HepG2 (cell line): ENCODE measurements around the gene NCF2. TPM values are rescaled to one million over a fixed set of nuclear protein-coding genes. Genes with fewer than 3 reads are reported as not detected.

Source experiments
- FOXA3 ChIP-seq: IDR thresholded peaks from 2 replicates; pipeline ENCODE4 v1.6.1; 2016; ENCODE audit warnings: missing genetic modification reagents, missing compliant biosample characterization
- HMGXB4 ChIP-seq, 2 experiments: sonication (generic) in 1 of 2; formaldehyde crosslinking in 1 of 2; IDR thresholded peaks; 2 replicates each; pipeline versions ENCODE4 v1.4.0 to v1.6.1; 2018 to 2020; ENCODE audit warnings: missing genetic modification reagents in 2 of 2, borderline replicate concordance in 1 of 2, low read depth in 1 of 2, mild to moderate bottlenecking in 1 of 2, missing biosample characterization in 1 of 2
- IKZF5 ChIP-seq: IDR thresholded peaks from 2 replicates; pipeline ENCODE4 v1.6.1; 2018; ENCODE audit warnings: missing genetic modification reagents, mild to moderate bottlenecking, missing compliant biosample characterization
- MAX ChIP-seq: IDR thresholded peaks from 2 replicates; pipeline ENCODE4 v1.6.1; 2012; ENCODE audit warnings: inconsistent platforms
- PRDM10 ChIP-seq: sonication (generic); formaldehyde crosslinking; IDR thresholded peaks from 2 replicates; pipeline ENCODE4 v1.4.0; 2020; ENCODE audit warnings: low read depth, missing genetic modification reagents
- REL ChIP-seq: sonication (generic); formaldehyde crosslinking; conservative IDR thresholded peaks from 2 replicates; pipeline ENCODE4 v1.8.0; 2022; ENCODE audit warnings: mild to moderate bottlenecking, missing genetic modification reagents, moderate library complexity
- SNRNP70 ChIP-seq: fragments of 200-400 bp; formaldehyde crosslinking; IDR thresholded peaks from 2 replicates; pipeline ENCODE4 v1.6.1; 2017; ENCODE audit warnings: mild to moderate bottlenecking, low read depth, low read length, moderate library complexity
- SP2 ChIP-seq: sonication (generic); formaldehyde crosslinking; IDR thresholded peaks from 2 replicates; pipeline ENCODE4 v1.5.1; 2020; ENCODE audit warnings: mild to moderate bottlenecking, missing genetic modification reagents
- XRCC5 ChIP-seq: fragments of 200-400 bp; formaldehyde crosslinking; optimal IDR thresholded peaks from 2 replicates; pipeline ENCODE3; 2017; ENCODE audit warnings: mild to moderate bottlenecking, low read length
- ZKSCAN1 ChIP-seq: fragments of 150-350 bp; IDR thresholded peaks from 2 replicates; pipeline ENCODE4 v1.6.1; 2014; ENCODE audit warnings: low read length
- ZNF136 ChIP-seq: sonication (generic); formaldehyde crosslinking; IDR thresholded peaks from 2 replicates; pipeline ENCODE4 v1.8.1; 2022; ENCODE audit warnings: low read depth, mild to moderate bottlenecking, moderate library complexity, missing genetic modification reagents
- ZNF225 ChIP-seq: sonication (generic); formaldehyde crosslinking; IDR thresholded peaks from 2 replicates; pipeline ENCODE4 v1.4.0; 2020; ENCODE audit warnings: mild to moderate bottlenecking, missing genetic modification reagents
- ZNF275 ChIP-seq: sonication (generic); formaldehyde crosslinking; IDR thresholded peaks from 2 replicates; pipeline ENCODE4 v1.8.0; 2022; ENCODE audit warnings: missing genetic modification reagents, mild to moderate bottlenecking, inconsistent platforms, borderline replicate concordance
- ZNF558 ChIP-seq: sonication (generic); formaldehyde crosslinking; IDR thresholded peaks from 2 replicates; pipeline ENCODE4 v1.9.0; 2022; ENCODE audit warnings: mild to moderate bottlenecking, missing genetic modification reagents, borderline replicate concordance
- ZNF563 ChIP-seq: sonication (generic); formaldehyde crosslinking; IDR thresholded peaks from 2 replicates; pipeline ENCODE4 v1.8.0; 2022; ENCODE audit warnings: mild to moderate bottlenecking, moderate library complexity, missing genetic modification reagents
- ZNF598 ChIP-seq: sonication (generic); formaldehyde crosslinking; IDR thresholded peaks from 2 replicates; pipeline ENCODE4 v1.5.1; 2020; ENCODE audit warnings: mild to moderate bottlenecking, missing genetic modification reagents, borderline replicate concordance
- ZNF800 ChIP-seq: sonication (generic); formaldehyde crosslinking; IDR thresholded peaks from 2 replicates; pipeline ENCODE4 v1.4.0; 2020; ENCODE audit warnings: missing genetic modification reagents
- polyA plus RNA-seq, 8 experiments: library from polyadenylated mRNA; depleted of rRNA in 3 of 8; stranded (reverse) in 7 of 8; unstranded in 1 of 8; fragments of >200 nt; fragmentation: Illumina TruSeq in 4 of 8; extraction: Trizol in 4 of 8; gene quantifications; 2 replicates each; pipeline versions ENCODE4 v1.2.1 to v1.2.3, GENCODE V29; 2011 to 2016; ENCODE audit warnings: low read depth in 4 of 8, missing spikeins in 1 of 8, mixed read lengths in 1 of 8; ENCODE audit not compliant: insufficient read depth in 1 of 8
- total RNA-seq, 5 experiments: library from RNA; depleted of rRNA; stranded (reverse); fragments of >200 nt; fragmentation: Illumina TruSeq; extraction: Trizol; gene quantifications; 2 replicates each; pipeline ENCODE4 v1.2.3, GENCODE V29; 2016; ENCODE audit warnings: low read depth in 1 of 5

The NCF2 gene
- total and polyA plus RNA-seq, 2 of the 13 experiments (the other 11 are each of a cell fraction or from before 2014, with no cell fraction given): 0.18 to 0.46 TPM

- peak; percentile 48; the same call in 1 of the 2 replicates for TF ChIP-seq REL (CRISPR knock-in tag)
- TF ChIP-seq FOXA3 (CRISPR knock-in tag): 0 out of 2 replicates have a peak, but pooled peaks have one; percentile 14
- TF ChIP-seq PRDM10 (CRISPR knock-in tag): peak; percentile 43; the same call in 1 of the 2 replicates
- peak; percentile 90; the same call in 1 of the 2 replicates for TF ChIP-seq ZNF598 (CRISPR knock-in tag)
- no peak; the same call in 1 of the 2 replicates for TF ChIP-seq IKZF5 (CRISPR knock-in tag)
- 0 out of 2 replicates have a peak, but pooled peaks have one; percentile 5 for TF ChIP-seq ZNF275 (CRISPR knock-in tag)
- no peak for TF ChIP-seq SNRNP70
- peak; percentile 73 for TF ChIP-seq MAX
- TF ChIP-seq SP2: peak; percentile 30; the same call in 1 of the 2 replicates
- TF ChIP-seq ZNF136 (CRISPR knock-in tag): 0 out of 2 replicates have a peak, but pooled peaks have one; percentile 25
- TF ChIP-seq ZKSCAN1: no peak
- 0 out of 2 replicates have a peak, but pooled peaks have one; percentile 43 for TF ChIP-seq ZNF563 (CRISPR knock-in tag)
- TF ChIP-seq ZNF225 (CRISPR knock-in tag): peak; percentile 52; the same call in 1 of the 2 replicates
- TF ChIP-seq HMGXB4 (CRISPR knock-in tag; IDR thresholded peaks at IDR 0.05; ENCODE audit: borderline replicate concordance in 1 of 2, low read depth in 1 of 2): peak; percentile 53 to 89; a peak in 3 of 4 replicates
- TF ChIP-seq XRCC5: no peak
- no peak; the same call in 1 of the 2 replicates for TF ChIP-seq ZNF558
- 0 out of 2 replicates have a peak, but pooled peaks have one; percentile 42 for TF ChIP-seq ZNF800 (CRISPR knock-in tag)
These were observed 45.5 kb upstream of the NCF2 start, which contains the start of gene ARPC5 (continued) for GRCh38 chr1:183635606-183636333.
